ENCODE data around the gene YPEL2.

YPEL2 gene

DNA sequence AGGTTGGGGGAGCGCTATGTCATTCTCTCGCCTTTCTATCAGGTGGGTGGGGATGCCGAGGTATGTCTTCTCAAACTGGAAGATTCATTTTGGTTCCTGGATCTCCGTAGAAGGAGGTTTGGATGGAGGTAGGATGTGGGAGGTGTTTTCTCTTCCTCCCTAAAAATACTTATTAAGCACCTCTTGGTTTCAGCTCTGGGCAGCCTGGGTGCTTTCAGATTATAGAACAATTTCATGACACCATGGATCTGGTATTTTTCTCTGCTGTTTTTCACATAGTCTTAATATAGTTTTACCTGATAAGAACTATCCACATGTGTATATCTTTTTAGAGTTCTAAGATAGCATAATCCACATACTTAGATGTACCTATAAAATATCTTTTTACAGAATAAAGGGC, 92.9 kb downstream of the YPEL2 start:
- in situ Hi-C loops (cut with MboI; ENCODE audit: low sequenced_read_pairs, unreplicated experiment), result no loop called here
- no peak for DNase-seq (ENCODE audit: low spot score)
- TF ChIP-seq, protein P1, sequence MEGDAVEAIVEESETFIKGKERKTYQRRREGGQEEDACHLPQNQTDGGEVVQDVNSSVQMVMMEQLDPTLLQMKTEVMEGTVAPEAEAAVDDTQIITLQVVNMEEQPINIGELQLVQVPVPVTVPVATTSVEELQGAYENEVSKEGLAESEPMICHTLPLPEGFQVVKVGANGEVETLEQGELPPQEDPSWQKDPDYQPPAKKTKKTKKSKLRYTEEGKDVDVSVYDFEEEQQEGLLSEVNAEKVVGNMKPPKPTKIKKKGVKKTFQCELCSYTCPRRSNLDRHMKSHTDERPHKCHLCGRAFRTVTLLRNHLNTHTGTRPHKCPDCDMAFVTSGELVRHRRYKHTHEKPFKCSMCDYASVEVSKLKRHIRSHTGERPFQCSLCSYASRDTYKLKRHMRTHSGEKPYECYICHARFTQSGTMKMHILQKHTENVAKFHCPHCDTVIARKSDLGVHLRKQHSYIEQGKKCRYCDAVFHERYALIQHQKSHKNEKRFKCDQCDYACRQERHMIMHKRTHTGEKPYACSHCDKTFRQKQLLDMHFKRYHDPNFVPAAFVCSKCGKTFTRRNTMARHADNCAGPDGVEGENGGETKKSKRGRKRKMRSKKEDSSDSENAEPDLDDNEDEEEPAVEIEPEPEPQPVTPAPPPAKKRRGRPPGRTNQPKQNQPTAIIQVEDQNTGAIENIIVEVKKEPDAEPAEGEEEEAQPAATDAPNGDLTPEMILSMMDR (IDR thresholded peaks at IDR 0.05; ENCODE audit: borderline replicate concordance, control extremely low read depth, extremely low read depth, insufficient read depth, missing control alignments), result no peak

DNA sequence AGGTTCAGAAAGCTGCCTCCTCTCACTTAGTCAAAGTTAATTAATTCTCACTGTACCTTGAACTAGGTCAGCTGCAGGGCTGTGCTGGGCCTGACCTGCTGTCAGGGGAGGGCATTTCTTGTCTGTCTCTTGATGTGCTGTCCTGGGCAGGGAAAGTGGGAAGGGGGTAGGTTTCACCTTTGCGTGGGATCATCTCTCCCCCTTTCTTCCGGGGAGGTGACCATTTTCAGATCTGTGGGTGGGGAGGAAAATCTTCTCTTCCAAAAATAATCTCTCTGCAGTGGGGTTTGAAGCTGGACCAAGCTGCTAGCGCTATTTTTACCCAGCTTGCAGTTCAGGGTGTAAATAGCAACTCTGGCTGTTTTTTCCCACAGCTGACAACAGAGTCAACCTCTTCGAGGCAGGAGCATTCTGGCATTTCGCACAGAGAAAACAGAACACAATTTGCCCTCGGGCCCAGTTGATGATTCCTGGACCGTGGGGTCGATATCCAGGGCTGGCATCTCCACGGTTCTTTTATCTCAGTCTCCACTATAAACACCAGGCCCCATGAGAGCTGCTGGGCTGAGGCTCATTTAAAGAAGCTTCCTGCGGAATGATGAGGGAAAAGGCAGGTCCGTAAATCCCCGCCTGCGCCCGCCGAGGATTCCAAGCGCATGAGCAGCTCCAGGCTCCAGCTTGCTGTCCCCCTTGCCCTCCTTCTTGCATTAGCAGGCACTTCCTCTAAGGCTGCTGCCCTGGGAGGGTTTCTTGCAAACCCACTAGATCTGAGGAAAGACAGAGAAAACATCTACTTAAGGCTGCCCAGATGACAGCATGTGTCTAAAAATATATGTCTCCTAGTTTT, 93.9 kb downstream of the YPEL2 start:
- TF ChIP-seq, protein P1 (IDR thresholded peaks at IDR 0.05; ENCODE audit: borderline replicate concordance, control extremely low read depth, extremely low read depth, insufficient read depth, missing control alignments), result no peak
- in situ Hi-C loops (cut with MboI; ENCODE audit: low sequenced_read_pairs, unreplicated experiment), result no loop called here

DNA sequence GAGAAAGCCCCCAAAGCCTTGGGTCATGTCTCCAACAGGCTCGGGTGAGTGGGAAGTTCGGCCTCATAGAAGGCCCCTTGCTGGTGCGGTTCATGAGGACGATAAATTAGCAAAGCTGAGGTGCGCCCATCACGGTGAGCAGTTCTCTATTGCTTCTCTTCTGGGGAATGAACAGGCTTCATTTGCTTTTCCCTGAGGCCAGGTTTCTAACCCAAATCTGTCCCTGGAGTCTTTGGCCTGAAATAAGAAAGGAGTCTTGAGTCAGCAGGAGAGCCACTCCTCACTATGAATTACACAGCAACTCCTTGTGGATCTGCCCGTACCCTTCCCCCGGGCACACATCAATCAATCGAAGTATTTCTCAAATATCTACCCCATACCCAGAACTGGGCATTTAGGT, 94.6 kb downstream of the YPEL2 start:
- no peak for DNase-seq (ENCODE audit: low spot score)
- TF ChIP-seq, protein P1 (IDR thresholded peaks at IDR 0.05; ENCODE audit: borderline replicate concordance, control extremely low read depth, extremely low read depth, insufficient read depth, missing control alignments), result no peak
- in situ Hi-C loops (cut with MboI; ENCODE audit: low sequenced_read_pairs, unreplicated experiment), result no loop called here

More for the DNA sequence above, 93.9 kb downstream of the YPEL2 start:
- peak; percentile 52 for DNase-seq (ENCODE audit: low spot score)

DNA sequence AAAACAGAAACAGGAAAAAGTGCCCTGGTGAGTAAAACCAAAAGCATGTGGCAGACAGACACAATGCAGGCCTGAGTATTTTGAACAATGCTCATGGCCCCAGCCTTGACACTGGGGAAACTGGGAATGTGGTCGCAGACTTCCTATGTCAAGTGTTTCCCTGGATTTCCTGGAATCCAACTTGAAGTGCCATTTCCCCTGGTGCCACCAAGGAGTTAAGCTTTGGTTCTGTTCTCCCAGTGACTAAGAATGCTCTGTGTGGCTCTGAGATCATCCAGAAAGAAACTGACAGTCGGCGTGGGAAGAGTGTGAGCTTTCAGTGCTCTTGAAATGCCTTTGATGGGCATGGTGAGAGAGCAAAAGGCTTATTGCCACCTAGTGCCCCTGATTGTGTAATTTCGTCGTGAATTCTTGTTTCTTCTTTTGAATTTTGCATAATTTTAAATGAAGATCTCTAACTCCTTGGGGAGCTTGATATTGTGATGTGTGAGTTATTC, 96.0 kb downstream of the YPEL2 start:
- TF ChIP-seq, protein P1 (IDR thresholded peaks at IDR 0.05; ENCODE audit: borderline replicate concordance, control extremely low read depth, extremely low read depth, insufficient read depth, missing control alignments), result no peak
- in situ Hi-C loops (cut with MboI; ENCODE audit: low sequenced_read_pairs, unreplicated experiment), result no loop called here
- DNase-seq (ENCODE audit: low spot score), result peak; percentile 55

DNA sequence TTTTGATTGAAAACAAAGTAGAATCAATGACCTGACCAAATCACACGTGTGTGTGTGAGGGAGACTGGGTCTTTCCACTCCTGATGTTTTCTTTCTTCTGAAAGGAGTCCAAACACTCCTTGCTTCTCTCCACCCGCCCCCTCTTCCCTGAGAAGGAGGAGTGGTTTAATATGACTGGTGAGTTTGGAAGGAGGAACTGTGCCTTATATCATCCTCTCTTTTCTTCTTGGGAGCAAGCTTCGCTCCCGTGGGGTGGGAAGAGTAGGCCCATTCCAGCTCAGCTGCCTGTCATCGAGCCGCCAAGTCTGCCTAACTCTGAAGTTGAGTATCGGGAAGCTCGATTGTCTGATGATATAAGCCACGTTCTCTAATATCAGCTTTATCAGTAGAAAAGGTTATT, 96.5 kb downstream of the YPEL2 start:
- in situ Hi-C loops (cut with MboI; ENCODE audit: low sequenced_read_pairs, unreplicated experiment), result no loop called here
- TF ChIP-seq, protein P1 (IDR thresholded peaks at IDR 0.05; ENCODE audit: borderline replicate concordance, control extremely low read depth, extremely low read depth, insufficient read depth, missing control alignments), result no peak
- DNase-seq (ENCODE audit: low spot score), result no peak

DNA sequence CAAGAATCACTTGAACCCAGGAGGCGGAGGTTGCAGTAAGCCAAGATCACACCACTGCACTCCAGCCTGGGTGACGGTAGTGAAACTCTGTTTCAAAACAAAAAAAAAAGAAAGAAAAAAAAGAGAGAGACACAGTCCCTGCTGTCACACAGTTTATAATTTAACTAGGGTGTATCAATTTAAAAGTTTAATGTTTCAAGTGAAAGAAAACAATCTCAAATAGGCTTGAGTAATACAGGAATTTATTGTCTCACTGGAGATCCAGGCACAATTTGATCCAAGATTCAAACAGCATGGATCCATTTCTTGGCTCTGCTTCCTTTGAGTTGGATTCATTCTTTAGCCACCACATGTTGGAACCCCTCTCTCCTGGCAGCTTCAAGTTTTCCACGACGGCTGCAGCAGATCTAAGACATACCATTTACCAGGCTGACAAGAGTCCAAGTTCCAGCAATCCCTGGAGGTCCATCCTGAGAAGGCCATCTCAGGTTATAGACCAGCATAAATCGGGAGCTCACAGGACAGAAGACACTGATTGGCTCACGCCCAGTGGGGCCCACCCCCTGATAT, 97.5 kb downstream of the YPEL2 start:
- DNase-seq (ENCODE audit: low spot score), result no peak
- in situ Hi-C loops (cut with MboI; ENCODE audit: low sequenced_read_pairs, unreplicated experiment), result no loop called here
- TF ChIP-seq, protein P1 (IDR thresholded peaks at IDR 0.05; ENCODE audit: borderline replicate concordance, control extremely low read depth, extremely low read depth, insufficient read depth, missing control alignments), result no peak
